ENCODE measurements around the gene PRKCZ.

GRCh38 chr1:2133039-2133878 is 83.0 kb downstream of the PRKCZ start:
- TF ChIP-seq EZH2 (IDR thresholded peaks at IDR 0.05; ENCODE audit: insufficient read depth, poor library complexity, severe bottlenecking) (no peak), EZH2phosphoT487 (IDR thresholded peaks at IDR 0.05; ENCODE audit: insufficient read depth, low read depth) (no peak)

Measured in GM23248 (cell line).